GM19193 (cell line): ENCODE results near the gene ARHGEF4.

ENCODE experiments used
- POLR2A ChIP-seq: IDR thresholded peaks from 4 replicates; pipeline ENCODE4 v1.6.1; 2011; ENCODE audit not compliant: insufficient read depth, insufficient read length; ENCODE audit errors: extremely low read depth

ARHGEF4 gene

DNA sequence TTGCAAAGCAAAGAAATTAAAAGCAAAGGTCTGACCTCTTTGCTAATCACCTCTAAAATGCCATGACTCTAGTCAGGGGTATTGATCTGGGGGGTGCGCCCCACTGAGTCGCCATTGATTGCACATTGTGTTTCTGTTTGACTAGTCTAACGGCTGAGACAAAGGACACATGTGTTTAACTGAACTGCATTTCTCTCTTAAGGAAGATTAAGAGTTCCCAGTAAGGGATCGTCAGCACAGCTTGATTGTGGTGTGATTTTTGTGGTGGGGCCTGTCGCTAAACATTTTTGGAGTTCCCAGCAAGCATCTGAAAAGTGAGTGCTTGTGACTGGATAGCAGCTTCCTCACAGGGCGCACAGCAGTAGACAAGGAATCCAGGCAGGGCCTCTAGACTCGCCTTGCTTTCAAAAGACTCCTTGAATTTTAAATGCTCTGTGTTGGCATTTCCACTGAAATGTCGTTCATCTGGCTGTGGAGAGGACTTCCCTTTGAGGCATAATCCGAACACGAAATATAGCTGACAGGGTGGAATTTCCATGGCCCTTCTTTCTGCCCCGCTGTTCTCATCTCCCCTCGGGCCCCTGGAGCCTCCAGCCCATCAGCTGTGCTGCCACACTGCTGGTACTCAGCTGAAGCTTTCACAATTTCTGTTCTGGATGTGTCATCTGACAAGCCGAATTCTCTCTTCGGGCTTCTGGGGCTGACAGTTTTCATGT lies 130.2 kb downstream of the ARHGEF4 start:
- no peak for TF ChIP-seq POLR2A

DNA sequence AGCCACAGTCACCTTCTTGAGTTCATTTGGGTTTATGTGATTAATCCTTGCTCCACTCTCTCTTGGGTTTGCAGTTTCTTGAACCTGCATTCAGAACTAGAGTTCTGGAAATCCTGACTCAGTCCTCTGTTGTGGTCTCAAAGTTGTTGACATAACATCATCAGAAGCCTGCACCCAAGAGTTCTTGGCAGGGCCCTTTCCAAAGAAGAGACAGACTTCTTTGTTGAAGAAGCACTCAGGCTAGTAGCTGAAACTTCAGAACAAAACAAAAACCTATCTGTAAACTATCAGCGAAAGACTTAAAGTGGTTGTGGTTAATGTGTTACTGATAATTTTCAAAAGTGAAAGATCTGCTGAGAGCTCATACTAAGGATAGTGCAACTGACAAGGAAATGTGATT lies 135.7 kb downstream of the ARHGEF4 start:
- TF ChIP-seq POLR2A, result no peak

DNA sequence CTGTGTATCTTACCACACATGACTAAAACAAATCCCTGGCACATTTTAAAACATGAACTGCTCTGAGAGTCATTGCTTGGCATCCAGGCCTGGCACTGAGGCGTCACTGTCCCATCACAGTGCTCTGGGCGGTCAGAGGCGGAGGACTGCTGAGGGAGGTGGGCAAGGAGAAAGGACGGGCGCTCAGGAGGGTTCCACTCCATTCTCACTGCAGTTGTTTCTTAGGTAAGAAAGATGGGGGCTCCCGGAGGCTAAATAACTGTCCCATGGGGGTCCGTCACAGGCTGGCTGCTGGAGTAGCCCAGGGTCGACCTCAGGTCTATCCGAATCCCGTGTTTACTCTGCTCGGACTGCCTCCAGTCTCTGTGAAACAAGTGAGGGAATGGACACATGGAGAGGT lies 139.0 kb downstream of the ARHGEF4 start:
- no peak for TF ChIP-seq POLR2A

DNA sequence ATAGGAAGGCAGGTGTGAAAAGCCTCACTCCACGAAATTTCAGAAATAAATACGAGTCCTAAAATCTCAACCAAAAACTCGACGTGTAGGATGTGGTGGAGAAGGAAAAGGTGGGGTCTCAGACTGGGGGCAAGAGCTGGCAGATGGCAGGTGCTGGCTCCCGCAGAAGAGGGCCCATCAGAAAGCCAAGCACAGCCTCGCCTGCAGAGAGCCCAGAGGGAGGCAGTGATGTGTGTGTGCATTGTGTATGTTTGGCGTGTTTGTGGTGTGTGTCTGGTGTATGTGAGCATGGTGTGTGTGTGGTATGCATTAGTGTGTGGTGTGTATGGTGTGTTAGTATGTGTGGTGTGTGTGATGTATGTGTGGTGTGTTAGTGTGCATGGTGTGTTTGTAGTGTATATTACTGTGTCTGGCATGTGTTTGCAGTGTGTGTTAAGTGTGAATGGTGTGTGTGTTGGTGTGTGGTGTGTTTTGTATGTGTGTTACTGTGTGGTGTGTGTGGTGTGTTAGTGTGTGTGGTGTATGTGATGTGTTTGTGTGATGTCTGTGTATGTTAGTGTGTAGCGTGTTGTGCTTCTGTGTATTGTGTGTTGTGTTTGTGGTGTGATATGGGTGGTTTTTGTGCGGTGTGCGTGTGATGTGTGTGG lies 140.0 kb downstream of the ARHGEF4 start:
- no peak for TF ChIP-seq POLR2A

DNA sequence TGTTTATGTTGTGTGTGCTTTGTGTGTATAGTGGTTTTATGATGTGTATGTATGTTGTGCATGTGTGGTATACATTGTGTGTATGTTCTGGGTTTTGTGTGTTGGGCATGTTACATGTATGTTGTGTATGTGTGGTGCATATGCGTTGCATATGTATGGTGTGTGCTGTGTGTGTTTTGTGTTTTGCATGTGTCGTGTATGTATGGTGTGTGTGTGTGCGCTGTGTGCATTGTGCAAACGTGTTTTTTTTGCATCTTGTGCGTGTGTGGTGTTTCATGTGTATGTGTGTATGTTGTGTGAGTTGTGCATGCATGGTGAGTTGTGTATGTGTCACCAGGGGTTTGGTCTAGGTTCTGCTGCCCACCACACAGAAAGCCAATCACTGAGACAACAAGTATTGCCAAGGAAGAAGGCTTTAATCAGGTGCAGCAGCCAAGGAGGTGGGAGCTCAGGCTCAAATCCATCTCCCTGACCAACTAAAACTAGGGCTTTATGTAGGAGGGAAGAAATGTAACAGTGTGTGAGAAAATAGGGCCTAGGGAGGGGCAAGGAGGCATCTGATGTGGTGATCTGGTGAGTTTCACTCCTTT lies 140.8 kb downstream of the ARHGEF4 start:
- TF ChIP-seq POLR2A, result no peak

DNA sequence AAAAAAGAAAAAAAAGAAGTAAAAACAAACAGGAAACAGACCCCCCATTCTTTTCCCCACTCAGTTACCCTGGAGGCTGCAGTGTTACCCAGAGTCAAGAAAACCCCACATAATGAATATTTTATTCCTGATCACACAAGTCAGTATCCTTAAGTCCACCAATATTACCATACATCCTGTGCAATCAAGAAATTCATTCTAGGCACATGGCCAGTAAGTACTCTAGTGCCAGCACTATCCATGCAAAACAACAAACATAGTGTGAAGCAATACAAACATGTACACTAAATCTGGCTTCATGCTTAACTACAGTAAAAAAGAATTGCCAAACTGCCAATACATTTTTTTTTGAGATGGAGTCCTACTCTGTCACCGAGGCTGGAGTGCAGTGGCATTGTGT lies 145.0 kb downstream of the ARHGEF4 start:
- no peak for TF ChIP-seq POLR2A

DNA sequence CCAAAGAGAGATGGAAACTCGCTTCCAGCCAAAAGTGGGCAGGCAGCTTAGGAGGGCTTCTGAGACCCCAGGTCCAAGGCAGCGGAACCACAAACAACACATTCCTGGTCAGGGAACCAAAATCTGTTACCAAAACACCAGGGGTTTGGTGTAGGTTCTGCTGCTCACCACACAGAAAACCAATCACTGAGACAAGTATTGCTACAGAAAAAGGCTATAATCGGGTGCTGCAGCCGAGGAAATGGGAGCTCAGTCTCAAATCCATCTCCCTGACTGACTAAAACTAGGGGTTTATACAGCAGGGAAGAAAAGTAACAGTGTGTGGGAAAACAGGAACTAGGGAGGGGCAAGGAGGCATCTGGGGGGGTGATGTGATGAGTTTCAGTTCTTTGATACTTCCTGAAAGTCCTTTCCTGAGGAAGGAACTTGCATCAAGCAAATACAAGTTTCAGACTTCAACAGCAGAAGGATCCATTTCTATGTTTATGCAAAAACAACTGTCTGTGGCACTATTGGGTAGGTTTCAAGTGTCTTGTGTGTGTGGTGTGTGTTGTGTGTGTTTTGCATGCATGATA lies 148.6 kb downstream of the ARHGEF4 start:
- no peak for TF ChIP-seq POLR2A

DNA sequence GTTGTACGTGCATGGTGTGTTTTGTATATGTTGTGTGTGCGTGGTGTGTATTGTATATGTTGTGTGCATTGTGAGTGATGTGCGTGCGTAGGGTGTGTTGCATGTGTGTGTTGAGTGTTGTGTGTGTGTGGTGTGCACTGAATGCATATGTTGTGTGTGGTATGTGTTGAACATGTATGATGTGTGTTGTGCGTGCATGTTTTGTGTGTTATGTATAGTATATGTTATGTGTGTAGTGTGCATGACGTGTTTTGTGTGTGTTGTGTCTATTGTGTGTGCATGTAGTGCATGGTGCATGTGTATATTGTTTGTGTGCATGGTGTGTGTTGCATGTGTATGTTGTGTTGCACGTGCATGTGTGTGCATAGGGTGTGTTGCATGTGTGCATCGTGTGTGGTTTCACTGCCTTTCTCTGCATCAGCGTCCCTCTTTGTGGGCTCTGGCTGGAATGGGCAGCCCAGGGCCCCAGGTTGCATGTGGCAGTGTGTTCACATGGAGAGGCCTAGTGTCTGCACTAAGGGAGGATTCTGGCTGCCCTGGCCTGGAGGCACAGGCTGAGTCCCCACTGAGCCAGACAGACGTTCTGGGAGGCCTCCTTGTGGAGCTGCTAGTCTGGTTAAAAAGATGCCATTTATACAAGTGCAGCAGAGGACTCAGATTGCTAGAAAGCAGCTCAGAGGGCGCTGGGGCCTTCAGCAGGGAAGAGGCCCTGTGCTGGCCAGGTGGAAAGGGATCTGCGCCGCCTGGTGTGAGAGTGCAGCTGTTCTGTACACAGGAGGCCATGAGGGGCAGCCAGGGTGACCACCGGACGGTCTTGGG lies 149.3 kb downstream of the ARHGEF4 start:
- TF ChIP-seq POLR2A, result no peak

DNA sequence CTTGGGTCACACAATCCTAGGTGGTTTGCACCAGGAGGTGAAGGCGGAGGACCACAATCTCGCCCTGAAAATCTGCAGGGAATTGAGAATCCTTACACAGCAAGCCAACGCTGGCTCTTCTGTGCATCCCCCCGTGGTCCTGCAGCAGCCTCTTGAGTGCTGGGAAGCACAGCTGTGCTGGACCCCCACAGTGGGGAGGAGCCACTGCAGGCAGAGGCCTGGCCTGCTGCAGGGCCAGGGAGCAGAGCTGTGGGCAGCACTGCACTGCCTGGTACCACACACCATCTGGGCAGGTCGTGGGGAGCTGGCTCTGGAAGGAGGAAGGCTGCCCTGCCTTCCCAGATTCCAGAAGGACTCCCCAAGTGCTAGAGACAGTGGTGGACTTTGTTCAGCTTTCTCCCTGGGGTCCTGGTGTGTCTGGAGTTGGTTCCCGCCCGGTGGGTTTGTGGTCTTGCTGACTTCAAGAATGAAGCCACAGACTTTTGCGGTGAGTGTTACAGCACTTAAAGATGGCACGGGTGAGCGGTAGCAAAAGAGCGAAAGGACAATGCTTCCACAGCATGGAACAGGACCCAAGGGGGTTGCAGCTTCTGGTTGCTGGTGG lies 150.3 kb downstream of the ARHGEF4 start:
- no peak for TF ChIP-seq POLR2A

DNA sequence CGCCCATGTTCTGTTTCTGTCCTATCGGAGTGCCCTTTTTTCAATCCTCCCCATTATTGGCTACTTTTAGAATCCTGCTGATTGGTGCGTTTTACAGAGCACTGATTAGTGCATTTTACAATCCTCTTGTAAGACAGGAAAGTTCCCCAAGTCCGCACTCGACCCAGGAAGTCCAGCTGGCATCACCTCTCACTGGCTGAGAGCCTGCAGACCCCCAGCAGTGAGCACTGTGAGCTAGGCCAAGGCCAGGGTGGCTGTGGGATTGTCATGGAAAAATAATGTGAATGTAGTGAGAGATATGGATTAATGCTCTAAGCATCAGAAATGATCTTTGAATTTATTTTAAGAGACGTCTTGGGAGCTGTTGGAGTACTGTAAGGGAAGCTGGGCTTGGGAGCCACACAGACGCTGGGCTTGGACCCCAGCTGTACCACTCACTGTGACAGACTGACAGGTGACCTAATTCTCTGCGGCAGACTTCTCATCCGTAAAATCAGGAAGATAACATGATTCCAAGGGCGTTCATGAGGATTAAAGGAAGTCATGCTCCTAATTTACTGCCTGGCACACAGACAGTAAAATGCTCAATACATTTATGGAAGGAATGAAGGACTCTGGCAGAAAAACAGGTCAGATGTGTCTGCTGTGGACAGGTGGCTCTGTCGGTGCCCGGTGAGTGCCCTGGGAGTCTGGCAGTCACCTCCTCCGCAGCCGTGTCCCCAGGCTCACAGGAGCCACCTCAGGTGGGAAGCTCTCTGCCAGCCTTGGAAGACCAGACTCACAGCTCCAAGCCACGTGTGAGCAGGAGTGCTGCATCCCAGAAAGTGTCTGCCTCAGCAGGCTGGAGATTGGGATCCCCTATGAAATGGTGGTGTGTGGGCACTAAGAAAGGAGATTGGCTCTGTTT lies 151.1 kb downstream of the ARHGEF4 start:
- TF ChIP-seq POLR2A, result no peak

DNA sequence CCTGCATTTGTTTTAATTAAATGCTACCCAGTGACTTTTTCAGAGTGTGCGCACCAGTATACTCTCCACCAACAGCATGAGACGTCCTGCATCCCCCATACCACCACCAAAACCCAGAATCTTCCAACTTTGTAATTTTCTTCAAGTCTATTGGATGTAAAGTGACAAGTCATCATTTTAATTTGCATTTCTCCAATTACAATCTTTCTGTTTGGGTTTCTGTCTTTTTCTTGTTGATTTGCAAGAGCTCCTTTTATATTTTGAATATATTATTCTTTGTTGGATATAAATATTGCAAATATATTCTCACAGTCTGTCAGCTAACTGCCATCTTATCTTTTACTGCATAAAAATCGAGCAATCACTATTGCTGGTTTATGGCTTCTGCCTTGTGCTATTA lies 160.0 kb downstream of the ARHGEF4 start:
- TF ChIP-seq POLR2A, result no peak

DNA sequence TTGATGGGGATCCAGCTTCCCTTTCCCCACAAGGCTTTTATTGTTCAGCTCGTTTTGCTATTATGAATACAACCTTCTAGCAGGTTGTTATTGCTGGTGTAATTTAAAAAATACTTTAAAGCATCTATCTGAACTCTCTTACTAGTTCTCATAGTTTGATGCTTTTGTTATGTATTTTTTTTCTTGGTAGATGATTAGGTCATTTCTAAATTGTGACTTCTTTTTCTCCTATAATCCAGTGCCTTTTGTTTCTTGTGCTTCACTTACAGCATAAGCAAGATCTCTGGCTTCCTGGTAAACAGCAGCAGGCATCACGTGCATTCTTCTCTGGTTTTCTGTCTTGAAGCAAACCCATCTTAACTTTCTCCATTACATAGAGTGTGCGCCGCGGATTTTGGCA lies 160.5 kb downstream of the ARHGEF4 start:
- no peak for TF ChIP-seq POLR2A

DNA sequence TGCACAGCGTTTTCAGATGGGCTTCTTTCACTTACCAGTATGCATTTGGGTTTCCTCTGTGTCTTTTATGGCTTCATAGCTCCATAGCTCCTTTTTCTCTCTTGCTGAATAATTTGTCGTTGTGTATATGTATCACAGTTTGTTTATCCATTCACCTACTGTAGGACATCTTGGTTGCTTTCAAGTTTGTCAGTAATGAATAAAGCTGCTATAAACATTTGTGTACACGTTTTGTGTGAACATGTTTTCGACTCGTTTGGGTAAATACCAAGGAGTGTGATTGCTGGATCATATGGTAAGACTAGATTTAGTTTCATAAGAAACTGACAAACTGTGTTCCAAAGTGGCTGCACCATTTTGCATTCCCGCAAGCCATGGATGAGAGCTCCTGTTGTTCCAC lies 161.8 kb downstream of the ARHGEF4 start:
- TF ChIP-seq POLR2A, result no peak
